ENCODE data around the gene RPS3. TPM values are rescaled to one million over a fixed set of nuclear protein-coding genes. Genes with fewer than 3 reads are reported as not detected.
"Not testable (repeated sequence)": the region's sequence is repeated elsewhere in the genome, so short reads cannot be mapped to it uniquely, and the experiment has no call there.

RPS3 gene
- total RNA-seq (2014; rRNA removed; shearing (Covaris generic)) = 2,617 and 2,815 TPM in 2 replicates

DNA sequence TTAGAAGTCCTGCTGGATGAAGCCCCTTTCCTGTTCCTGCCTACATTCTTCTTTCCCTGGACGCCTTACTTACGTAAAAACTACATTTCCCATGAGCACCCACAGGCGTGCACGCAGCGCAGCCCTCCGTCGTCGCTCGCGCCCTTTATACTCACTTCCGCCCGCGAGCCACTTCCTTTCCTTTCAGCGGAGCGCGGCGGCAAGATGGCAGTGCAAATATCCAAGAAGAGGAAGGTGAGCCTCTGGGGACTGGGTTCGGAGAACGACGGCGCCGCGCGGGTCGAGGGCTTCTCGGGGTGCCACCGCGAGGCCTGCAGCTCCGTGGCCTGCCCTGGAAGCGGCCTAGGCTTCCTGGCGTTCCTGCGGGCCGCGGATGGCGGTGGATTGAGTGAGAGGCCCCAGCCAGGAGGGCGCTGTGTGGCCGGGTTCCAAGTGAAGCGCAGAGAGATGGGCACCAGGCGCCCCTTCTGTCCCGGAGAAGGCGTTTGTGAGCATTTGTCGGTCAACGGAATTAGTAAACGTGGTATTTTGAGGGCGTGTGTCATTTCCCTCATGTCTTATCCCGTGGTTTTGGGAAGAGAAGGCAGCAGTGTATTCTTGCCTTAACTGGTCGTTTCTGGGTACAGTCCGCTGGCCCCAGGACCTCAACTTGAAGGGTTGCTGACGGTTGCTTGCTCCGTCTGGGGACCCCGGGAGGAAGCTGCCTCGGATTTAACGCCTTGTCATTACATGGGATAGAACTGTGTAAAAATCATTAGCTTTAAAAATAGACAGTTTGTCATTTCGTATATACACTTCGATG is at the start of gene RPS3:
Gene RPS3, plus strand, starts transcription at position 175 of the 802 bp plus-strand sequence. Its CDS starts 30 bp downstream, at position 205.
- peak; percentile 97 for DNase-seq (ENCODE audit: low spot score)

DNA sequence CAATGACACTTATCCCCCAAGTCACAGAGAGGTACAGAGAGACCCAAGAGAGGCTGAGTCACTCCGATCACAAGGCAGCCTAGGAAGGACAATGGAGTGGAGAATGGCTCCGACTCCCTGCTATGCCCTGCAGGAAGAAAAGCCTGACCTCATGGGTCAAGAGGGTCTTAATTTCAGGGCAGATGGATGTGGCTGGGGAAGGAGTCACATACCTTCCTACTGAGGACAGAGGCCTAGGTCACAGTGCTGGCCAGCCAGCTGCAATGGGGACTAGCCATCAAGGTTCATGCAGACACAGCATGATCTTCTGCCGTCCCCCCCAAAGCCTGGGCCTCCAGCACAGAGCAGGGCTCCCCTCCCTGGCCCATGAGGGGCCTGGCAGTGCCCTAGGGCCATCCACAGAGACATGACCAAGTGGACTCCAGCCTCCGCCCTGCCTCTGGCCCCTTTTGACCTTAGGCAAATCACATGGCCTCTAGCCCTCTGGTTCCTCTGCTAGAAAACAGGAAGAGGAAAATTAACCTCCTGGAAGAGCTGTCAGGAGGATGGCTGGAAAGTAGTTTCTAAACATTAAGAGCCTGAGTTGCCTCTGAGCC is 49.7 kb upstream of the RPS3 start:
- DNase-seq (ENCODE audit: low spot score) = no peak

DNA sequence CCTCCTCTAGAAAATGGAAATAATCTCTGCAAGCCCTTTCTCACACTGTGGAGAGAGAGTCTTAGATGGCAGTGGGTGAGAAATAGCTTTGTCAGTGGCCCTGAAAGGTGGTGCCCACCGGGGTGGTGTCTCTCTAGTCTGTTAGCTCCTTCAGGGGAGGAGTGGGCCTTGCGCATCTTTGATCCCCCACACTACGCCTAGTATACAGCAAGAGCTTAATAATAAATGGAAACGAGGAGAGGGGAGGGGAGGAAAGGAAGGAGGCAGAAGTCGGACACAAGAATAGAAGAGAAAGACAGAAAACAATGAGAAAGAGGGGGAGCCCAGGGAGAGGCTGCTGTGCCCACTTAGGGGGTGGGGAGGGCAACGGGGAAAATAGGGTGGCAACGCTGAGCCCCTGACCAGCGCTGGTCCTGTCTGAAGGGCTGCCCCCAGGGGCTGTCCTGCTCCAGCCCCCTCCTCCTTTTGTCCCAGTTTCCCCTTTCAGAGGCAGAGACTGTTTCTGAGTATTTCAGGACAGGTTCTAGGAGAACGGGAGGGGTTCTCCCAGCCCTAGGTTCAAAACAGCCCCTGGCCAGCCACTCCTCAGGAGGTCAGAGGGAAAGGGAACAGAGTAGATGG is 49.1 kb upstream of the RPS3 start:
- no peak for DNase-seq (ENCODE audit: low spot score)

DNA sequence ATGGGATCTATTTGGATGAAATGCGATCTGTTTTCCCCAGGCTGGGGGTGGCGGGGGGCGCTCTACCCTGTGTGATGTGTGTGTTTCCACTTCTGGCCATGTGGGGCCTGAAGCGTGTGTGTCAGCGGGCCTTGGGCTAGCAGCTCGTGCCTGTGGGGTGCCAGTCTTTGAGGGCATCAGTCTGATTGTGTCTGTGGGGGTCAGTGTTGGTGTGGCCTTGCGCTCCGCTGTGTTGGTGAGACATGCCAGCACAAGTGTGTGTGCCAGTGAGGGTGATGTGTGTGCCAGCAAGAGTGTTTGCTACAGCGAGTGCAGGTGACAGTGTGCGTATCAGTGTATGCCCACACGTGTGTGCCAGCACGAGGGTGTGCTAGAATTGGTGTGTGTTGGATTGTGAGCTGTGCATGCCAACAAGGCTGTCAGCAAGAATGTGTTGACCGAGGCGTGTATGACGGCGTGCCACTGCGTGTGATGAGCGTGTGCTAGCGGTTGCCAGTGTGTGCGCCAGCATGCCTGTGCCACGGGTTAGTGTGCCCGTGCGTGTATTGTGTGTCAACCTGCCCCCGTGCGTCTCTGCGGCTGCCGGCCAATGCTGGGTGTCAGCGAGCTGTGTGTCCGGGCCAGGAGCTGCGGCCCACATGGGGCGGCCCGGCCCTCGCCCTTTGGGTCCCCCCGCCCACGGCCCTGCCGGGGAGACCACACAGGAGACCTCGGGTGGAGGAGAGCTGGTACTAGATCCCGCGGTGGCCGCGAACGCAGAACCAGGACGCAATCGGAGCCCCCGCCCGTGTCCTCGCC is 48.4 kb upstream of the RPS3 start:
- peak; percentile 56 for DNase-seq (ENCODE audit: low spot score)

DNA sequence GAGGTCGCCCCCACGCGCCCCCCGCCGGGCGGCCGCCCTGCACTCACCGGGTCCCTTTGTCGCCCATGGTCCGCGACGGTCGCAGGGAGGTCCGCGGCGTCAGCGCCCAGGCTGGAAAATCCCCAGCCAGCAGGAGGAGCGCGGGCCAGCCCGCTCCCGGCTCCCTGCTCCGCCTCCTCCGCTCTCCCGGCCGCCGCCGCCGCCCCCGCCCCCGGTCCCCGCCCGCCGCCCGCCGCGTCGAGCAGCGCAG is 47.9 kb upstream of the RPS3 start, which contains the start of gene ARRB1:
Gene ARRB1, minus strand, starts transcription at position 121 of the 250 bp plus-strand sequence. Its CDS starts 54 bp downstream, at position 67.
- DNase-seq (ENCODE audit: low spot score) = no peak

DNA sequence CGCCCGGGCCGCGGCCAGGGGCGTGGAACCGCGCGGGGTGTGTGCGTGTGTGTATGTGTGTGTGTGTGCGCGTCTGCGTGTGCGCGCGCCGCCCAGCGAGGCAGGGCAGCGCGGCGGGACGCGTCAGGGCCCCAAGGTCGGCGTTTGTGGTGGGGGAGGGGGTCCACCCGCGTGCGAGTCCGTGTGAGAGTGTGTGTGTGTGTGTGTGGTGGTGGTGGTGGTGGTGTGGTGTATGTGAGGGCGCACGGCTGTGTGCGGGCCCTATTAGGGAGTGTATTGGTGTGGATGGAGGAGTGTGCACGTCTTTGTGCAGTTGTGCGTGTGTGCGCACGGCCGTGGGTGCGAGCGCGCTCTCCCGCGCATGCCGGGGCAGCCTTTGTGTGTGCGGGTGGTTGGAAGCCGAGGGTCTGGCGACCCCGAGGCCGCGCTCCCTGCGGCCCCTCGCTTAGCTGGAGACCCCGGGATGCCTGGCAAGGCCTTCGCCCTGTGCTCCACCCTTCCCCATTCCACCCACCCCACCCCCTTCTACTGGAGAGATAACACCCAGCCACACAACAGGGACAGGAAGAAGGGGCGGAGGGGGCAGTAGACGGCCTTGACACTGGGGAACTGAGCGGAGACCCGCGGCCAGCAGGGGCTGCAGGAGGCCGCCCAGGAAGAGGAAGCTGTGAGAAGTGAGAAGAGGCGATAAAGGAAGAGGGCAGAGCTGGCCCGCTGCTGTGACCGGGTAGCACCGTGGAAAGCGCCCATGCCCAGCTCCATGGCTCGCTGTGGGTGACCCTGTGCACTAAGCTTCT is 47.3 kb upstream of the RPS3 start:
- DNase-seq (ENCODE audit: low spot score) = peak; percentile 74

DNA sequence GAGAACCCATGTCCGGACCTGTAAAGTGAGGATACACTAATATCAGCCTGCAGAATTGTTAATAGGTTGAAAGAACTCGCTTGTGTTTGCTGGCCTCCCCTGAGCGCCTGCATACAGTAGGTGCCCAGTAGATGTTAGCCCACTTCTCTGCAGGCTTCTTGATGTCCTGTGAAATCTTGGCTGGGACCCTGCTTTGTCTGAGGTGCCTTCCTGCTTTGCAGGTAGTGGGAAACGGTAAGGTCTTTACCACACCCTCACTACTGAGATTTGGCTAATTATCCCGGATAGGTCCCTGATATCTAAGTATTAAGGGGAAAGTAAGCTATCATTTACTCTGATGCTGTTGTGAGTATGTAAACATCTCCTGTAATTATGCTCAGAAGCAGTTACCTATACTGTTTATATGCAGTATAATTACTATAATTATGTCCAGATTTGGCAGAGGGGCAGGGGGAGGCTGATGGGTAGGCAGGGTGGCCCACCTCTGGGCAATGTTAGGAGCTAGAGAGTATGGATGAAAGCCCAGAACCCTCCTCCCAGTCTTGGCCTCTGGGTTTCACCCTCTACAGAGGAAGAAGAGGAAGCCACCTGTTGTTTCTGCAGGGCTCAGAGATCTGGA is 46.6 kb upstream of the RPS3 start:
- no peak for DNase-seq (ENCODE audit: low spot score)

DNA sequence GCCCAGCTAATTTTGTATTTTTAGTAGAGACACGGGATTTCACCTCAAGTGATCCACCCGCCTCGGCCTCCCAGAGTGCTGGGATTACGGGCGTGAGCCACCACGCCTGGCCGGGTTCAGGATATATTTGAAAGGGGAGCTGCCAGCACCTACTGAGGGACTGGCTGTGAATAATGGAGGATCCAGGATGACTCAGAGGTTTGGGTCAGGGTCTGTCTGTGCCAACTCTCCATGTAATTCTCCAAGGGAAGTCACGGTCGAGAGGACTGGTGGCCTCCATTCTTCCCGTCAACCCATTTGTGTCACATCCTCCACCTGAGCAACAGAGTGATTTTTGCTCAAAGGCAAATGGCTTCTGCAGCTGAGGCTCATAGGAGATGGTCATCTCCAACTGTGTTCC is 44.3 kb upstream of the RPS3 start:
- no peak for DNase-seq (ENCODE audit: low spot score)

DNA sequence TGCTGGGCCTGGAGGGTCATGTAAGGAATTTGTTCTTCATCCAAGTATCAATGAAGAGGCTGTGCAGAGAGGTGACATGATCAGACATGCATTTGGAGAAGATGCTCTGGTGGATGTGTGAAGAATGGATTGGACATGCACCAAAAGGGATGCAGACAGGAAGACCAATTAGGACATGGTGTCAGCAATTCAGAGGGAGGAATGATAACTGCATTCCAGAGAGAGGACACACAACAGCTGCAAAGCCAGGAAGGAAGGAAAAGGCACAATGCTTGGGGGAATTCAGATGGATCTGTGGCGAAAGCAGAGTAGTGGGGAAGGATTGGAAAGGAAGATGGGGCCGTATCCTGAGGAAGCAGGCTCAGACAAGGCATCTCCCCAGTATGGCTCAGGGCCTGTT is 42.7 kb upstream of the RPS3 start:
- DNase-seq (ENCODE audit: low spot score) = no peak

DNA sequence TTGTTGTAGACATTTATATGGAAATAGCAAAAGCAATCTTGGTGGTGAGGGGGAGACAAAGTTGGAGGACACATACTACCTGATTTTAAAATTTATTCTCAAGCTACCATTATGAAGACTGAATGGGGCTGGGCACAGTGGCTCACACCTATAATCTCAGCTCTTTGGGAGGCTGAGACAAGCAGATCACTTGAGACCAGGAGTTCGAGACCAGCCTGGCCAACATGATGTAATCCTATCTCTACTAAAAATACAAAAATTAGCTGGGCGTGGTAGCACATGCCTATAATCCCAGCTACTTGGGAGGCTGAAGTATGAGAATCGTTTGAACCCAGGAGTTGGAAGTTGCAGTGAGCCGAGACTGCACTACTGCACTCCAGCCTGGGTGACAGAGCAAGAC is 37.0 kb upstream of the RPS3 start:
- DNase-seq (ENCODE audit: low spot score) = not testable (repeated sequence)

DNA sequence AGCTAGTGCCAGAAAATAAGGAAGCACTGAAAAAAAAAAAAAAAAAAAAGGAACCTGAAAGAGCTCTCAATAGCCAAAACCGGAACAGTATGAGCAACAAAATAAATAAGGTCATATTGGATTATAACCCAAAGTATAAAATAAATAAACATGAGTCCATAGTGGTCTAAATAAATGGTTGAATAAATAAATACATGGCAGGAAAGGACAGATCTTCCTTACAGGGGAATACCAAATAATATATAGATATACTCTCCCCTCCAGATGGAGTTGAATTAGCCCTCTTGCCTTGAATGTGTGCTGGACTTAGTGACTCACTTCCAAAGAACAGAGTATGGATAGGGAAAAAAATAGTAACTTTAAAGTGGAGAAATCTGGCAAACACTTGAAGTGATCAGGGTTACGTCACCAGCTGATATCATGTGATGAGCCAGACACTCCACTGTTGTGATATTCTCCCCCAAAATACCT is 33.6 kb upstream of the RPS3 start:
- no peak for DNase-seq (ENCODE audit: low spot score)

DNA sequence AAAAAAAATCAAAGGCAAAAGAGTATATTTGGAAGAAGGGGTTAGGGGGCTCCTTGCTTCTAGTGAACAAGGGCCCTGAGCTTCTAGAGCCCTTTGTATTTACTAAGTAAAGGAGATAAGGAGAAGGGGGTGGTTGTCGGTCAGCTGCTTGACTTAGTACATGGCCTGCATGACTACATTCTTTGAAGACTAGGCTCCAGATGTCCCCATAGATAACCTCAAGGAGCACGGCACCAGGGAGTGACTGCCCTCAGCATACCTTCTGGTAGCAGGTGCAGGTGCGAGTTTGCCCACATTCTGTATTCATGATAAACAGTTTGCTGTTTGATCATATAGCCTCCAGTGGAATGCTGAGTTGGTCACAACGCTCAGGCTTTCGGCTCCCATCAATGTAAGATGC is 32.5 kb upstream of the RPS3 start:
- DNase-seq (ENCODE audit: low spot score) = peak; percentile 36

DNA sequence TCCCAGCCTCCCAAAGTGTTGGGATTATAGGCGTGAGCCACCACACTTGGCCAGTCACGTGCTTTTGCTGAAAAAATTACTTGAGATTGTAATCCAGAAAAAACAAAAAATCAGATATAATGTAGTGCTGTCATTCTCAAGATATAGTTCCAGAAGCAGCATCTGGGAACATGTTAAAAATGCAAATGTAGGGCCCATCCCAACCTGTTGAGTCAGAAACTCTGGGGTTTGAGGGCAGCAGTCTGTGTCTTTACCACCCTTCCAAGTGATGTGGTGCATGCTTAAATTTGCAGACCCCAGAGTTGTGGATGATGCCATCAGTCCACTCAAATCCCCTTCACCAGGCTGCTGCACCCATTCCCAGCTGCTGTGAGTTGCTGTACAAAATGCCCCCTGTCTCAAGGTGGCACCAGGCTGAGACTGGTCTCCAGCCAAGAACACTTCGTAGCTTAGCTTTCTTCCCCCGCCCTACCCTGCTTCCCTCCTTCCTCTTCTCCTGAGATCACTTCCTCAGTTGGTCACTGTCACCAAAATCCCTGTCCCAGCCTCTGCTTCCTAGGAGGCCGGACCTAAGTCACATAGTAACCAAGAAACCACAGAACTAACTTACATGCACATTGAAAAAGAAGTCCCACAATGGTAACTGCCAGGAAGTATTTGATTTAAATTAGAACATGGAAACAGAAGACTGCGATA is 29.6 kb upstream of the RPS3 start:
- no peak for DNase-seq (ENCODE audit: low spot score)

DNA sequence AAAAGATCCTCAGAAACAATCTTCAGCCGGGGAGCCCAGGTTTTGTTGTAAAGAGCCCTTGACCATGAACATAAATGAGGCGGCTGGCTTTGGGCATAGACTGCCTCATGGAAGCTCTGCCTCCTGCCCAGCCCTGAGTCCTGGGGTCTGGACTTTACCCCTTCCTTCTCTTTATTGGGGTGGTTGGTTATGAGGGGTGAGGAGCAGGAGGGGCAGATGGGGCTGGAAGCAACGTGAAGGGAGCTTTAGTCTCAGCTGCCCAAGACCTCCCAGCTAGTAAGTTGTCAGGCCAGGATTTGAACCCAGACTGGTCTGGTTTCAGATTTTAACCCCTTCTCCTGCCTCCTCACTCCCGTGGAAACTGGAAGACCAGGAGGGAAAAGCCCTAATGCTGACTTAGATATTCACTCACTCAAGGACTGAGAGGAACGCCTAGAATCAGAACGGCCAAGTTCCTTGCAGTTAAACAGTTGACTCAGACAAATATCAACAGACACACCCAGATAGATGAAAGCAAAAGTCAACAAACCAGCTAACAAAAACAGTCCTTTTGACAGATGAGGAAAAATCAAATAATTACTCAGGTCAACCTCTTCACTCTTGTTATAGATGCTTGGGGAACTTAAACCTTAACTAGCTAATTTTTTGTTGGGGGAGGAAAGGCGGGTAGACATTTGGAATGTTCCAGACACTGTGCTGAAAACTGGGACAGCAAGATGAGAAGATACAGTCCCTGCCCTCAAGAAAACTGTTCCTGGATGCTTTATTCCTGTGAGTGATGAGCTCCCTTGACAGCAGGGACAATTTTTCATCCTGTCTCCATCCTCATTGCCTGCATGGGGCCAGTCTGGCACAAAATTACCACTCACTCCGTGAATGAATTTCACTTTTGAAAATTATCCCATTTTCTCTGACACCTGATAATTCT is 27.1 kb upstream of the RPS3 start:
- DNase-seq (ENCODE audit: low spot score) = peak; percentile 89

DNA sequence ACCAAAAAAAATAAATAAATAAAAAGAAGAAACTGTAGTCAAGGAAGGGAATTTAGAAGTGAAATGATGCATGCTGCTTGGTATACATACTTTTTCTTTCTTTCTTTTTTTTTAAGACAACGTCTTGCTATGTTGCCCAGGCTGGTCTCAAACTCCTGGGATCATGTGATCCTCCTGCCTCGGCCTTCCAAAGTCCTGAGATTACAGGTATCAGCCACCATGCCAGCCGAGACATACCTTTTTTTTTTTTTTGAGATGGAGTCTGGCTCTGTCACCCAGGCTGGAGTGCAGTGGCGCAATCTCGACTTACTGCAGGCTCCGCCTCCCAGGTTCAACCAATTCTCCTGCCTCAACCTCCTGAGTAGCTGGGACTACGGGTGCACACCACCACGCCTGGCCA is 26.1 kb upstream of the RPS3 start:
- no peak for DNase-seq (ENCODE audit: low spot score)

DNA sequence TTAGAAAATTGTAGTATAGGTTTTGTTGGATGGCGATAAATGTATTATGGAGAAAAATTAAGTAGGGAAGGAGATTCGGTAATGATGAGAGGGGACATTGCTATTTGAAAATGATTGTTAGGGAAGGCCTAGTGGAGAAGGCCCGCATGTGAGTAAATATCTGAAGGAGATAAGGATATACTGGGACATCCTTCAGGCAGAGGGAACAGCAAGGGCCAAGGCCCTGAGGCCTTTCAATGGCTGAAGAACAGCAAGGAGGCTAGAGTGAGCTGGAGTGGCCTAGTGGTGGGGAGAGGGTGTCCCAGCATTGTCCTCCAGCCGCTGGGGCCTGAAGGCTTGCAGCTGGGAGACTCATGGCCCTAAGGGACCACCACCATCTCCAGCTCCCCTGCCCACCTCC is 24.7 kb upstream of the RPS3 start:
- DNase-seq (ENCODE audit: low spot score) = no peak

DNA sequence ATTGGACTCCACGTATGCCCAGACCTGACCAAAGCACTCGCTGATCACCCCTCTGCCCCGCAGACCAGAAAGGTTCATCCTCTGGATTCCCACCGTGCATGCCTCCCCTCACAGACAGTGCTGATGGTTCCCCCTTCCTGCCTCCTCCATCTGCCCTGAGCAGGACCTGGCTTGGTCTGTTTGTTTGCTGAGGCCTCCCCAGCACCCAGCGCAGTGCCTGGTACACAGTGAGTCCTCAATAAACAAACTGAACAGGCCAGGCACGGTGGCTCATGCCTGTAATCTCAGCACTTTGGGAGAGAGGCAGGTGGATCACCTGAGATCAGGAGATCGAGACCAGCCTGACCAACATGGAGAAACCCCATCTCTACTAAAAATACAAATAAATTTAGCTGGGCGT is 23.7 kb upstream of the RPS3 start:
- DNase-seq (ENCODE audit: low spot score) = no peak

DNA sequence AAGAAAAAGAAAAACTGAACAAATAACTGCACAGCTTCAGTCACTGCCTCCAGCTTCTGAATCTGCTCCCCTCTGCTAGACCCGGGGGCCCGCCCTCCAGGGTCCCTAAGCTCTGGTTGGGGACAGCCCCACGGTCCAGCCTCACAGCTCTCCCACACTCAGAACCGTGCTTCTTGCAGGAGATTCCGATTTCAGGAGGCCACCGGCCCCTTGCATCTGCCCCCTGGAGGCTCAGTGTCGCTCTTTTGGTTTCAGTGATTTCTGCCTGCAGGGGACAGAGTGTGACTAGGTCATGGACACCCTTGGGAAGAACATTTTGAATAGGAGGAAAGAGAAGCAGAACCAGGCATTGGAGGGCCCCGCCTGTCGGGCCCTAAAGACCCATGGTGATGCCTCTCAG is 23.1 kb upstream of the RPS3 start:
- DNase-seq (ENCODE audit: low spot score) = no peak

DNA sequence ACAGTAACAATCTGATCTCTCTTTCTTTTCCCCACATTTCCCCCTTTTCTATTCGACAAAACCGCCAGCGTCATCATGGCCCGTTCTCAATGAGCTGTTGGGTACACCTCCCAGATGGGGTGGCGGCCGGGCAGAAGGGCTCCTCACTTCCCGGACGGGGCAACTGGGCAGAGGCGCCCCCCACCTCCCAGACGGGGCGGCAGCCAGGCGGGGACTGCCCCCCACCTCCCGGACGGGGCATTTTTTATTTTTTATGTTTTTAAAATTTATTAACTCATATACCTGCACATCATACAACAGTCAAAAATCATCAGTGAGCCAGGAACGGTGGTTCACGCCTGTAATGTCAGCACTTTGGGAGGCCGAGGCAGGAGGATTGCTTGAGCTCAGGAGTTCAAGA is 20.5 kb upstream of the RPS3 start:
- DNase-seq (ENCODE audit: low spot score) = not testable (repeated sequence)

Measured in HT-29 (cell line).